DOHH2 (cell line): ENCODE results near the gene SPON1.

Source experiments
- H3F3A ChIP-seq: fragments of 200-600 bp; sonication (generic), shearing (Covaris generic); 2 replicates; pipeline ENCODE4 v1.6.0; 2016; ENCODE audit warnings: antibody characterized with exemption, mild to moderate bottlenecking; ENCODE audit not compliant: control insufficient read depth, insufficient read depth
- H3K27ac ChIP-seq: fragments of 200-600 bp; sonication (generic); 2 replicates; pipeline ENCODE4 v1.5.1; 2014; ENCODE audit warnings: low read depth, mild to moderate bottlenecking, low read length, moderate library complexity
- H3K27me3 ChIP-seq: fragments of 200-600 bp; sonication (generic); 2 replicates; pipeline ENCODE4 v1.6.1; 2014; ENCODE audit warnings: mild to moderate bottlenecking, low read length, mixed read lengths; ENCODE audit not compliant: control insufficient read depth
- H3K36me3 ChIP-seq: fragments of 200-600 bp; sonication (generic); 2 replicates; pipeline ENCODE4 v1.6.1; 2014; ENCODE audit warnings: mild to moderate bottlenecking, low read length, moderate library complexity, mixed read lengths; ENCODE audit not compliant: control insufficient read depth
- H3K4me1 ChIP-seq: fragments of 200-600 bp; sonication (generic); 2 replicates; pipeline ENCODE4 v1.6.1; 2014; ENCODE audit warnings: mild to moderate bottlenecking, low read length, mixed read lengths; ENCODE audit not compliant: control insufficient read depth
- H3K4me2 ChIP-seq: fragments of 200-600 bp; sonication (generic); 2 replicates; pipeline ENCODE4 v1.6.0; 2014; ENCODE audit warnings: mild to moderate bottlenecking, low read length, moderate library complexity
- H3K4me3 ChIP-seq: fragments of 200-600 bp; sonication (generic); 2 replicates; pipeline ENCODE4 v1.5.1; 2014; ENCODE audit warnings: mild to moderate bottlenecking, low read length, mixed read lengths
- H3K79me2 ChIP-seq: fragments of 200-600 bp; sonication (generic); 2 replicates; pipeline ENCODE4 v1.6.1; 2014; ENCODE audit warnings: mild to moderate bottlenecking, low read length, mixed read lengths; ENCODE audit not compliant: control insufficient read depth
- H3K9me2 ChIP-seq: fragments of 200-600 bp; sonication (generic); replicated peaks from 2 replicates; pipeline ENCODE4 v1.6.1; 2014; ENCODE audit warnings: mild to moderate bottlenecking, low read length, mixed read lengths; ENCODE audit not compliant: control insufficient read depth
- H3K9me3 ChIP-seq: fragments of 200-600 bp; sonication (generic); 2 replicates; pipeline ENCODE4 v1.6.1; 2014; ENCODE audit warnings: antibody characterized with exemption, low read length, mixed read lengths; ENCODE audit not compliant: control insufficient read depth, insufficient read depth
- H4K20me1 ChIP-seq: fragments of 200-600 bp; sonication (generic); 2 replicates; pipeline ENCODE4 v1.6.0; 2014; ENCODE audit warnings: low read depth, mild to moderate bottlenecking, antibody characterized with exemption, low read length, moderate library complexity; ENCODE audit not compliant: control insufficient read depth, insufficient read depth
- EZH2phosphoT487 ChIP-seq: fragments of 200-600 bp; sonication (generic); IDR thresholded peaks from 2 replicates; pipeline ENCODE4 v1.6.1; 2017; ENCODE audit warnings: borderline replicate concordance, mild to moderate bottlenecking, antibody characterized with exemption, low read length, moderate library complexity, mixed read lengths
- TF ChIP-seq, protein P1 (sequence below): fragments of 200-600 bp; sonication (generic); IDR thresholded peaks from one replicate; pipeline ENCODE4 v1.5.1; 2014; ENCODE audit warnings: antibody characterized with exemption, mild to moderate bottlenecking, low read depth, low read length; ENCODE audit not compliant: poor library complexity, severe bottlenecking

Gene SPON1

DNA sequence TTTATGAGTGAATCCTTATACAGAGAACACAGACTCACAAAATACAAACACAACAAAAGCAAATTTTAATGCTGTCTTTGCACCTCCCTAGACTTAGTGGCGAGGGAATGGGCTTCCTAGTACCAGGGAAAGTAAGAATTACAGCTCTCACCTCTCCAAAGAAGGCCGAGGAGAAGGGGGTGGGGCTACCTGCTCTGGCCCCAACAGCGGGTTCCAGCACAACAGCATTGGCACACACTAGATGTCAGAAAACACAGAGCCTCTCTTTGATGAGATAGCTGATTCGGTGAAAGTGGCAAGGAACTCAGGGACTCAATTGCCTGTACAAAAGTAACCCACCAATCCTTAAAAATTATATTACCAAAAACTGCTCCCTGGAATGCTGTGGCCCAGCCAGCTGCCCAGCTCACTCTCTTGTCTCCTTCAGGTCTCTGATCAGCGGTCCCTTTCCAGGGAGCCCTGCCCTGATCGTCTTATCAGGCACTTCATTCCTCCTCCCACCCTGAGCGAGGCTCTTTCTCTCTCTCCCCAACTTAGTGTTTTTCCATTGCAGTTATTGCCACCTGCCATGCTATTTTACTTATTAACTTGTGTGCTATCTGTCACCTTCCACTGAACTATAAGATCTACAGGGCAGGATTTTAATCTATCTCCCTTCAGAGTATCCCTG is 30.7 kb downstream of the SPON1 start:
- no peaks in the 10 kb centered on the region for H4K20me1 ChIP-seq
- no peaks in the 10 kb centered on the region for H3K9me2 ChIP-seq
- no peak overlapping the region for H3K4me3 ChIP-seq
- no peaks in the 10 kb centered on the region for H3K9me3 ChIP-seq
- no peaks in the 10 kb centered on the region for H3K79me2 ChIP-seq
- no peaks in the 10 kb centered on the region for H3K36me3 ChIP-seq
- no peak overlapping the region for H3K4me2 ChIP-seq
- H3K27me3 ChIP-seq, result peaks cover 9% of the 10 kb centered on the region
- no peaks in the 10 kb centered on the region for H3F3A ChIP-seq
- no peaks in the 10 kb centered on the region for H3K4me1 ChIP-seq
- no peak overlapping the region for H3K27ac ChIP-seq
- TF ChIP-seq EZH2phosphoT487, result no peak
- TF ChIP-seq, protein P1, sequence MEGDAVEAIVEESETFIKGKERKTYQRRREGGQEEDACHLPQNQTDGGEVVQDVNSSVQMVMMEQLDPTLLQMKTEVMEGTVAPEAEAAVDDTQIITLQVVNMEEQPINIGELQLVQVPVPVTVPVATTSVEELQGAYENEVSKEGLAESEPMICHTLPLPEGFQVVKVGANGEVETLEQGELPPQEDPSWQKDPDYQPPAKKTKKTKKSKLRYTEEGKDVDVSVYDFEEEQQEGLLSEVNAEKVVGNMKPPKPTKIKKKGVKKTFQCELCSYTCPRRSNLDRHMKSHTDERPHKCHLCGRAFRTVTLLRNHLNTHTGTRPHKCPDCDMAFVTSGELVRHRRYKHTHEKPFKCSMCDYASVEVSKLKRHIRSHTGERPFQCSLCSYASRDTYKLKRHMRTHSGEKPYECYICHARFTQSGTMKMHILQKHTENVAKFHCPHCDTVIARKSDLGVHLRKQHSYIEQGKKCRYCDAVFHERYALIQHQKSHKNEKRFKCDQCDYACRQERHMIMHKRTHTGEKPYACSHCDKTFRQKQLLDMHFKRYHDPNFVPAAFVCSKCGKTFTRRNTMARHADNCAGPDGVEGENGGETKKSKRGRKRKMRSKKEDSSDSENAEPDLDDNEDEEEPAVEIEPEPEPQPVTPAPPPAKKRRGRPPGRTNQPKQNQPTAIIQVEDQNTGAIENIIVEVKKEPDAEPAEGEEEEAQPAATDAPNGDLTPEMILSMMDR, result no peak

DNA sequence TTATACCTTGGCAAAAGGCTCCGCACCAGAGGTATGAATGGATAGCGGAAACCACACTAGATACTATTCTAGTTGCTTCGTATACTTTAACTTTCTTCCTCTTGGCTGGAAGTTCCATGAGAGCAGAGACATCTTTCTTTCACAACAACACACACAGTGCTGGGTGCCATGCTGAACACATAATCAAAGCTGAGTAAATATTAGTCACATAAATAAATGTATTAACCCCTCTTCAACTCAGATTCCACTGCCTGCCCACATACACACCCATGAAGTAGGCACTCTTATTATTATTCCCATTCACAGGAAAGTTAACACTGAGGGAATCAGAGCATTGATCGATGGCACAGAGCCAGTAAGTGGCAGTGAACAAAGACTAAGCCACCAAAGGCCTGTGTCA is 35.4 kb downstream of the SPON1 start:
- no peaks in the 10 kb centered on the region for H3K79me2 ChIP-seq
- H3K4me2 ChIP-seq, result no peak overlapping the region
- H3F3A ChIP-seq, result no peaks in the 10 kb centered on the region
- H3K4me3 ChIP-seq, result no peak overlapping the region
- peaks cover 11% of the 10 kb centered on the region for H3K27me3 ChIP-seq
- no peaks in the 10 kb centered on the region for H3K9me2 ChIP-seq
- no peaks in the 10 kb centered on the region for H3K4me1 ChIP-seq
- H4K20me1 ChIP-seq, result no peaks in the 10 kb centered on the region
- no peaks in the 10 kb centered on the region for H3K36me3 ChIP-seq
- H3K9me3 ChIP-seq, result no peaks in the 10 kb centered on the region
- TF ChIP-seq EZH2phosphoT487, result no peak
- TF ChIP-seq, protein P1, result no peak
- no peak overlapping the region for H3K27ac ChIP-seq

- H3K79me2 ChIP-seq, result no peaks in the 10 kb centered on the region
Measured at GRCh38 chr11:13999704-14000103, 37.2 kb downstream of the SPON1 start.

GRCh38 chr11:14001597-14001996 is 39.1 kb downstream of the SPON1 start:
- no peaks in the 10 kb centered on the region for H3F3A ChIP-seq
- H3K4me3 ChIP-seq, result no peak overlapping the region
- no peaks in the 10 kb centered on the region for H3K79me2 ChIP-seq
- H3K4me1 ChIP-seq, result no peaks in the 10 kb centered on the region
- H3K9me3 ChIP-seq, result no peaks in the 10 kb centered on the region
- no peak overlapping the region for H3K27ac ChIP-seq
- H4K20me1 ChIP-seq, result no peaks in the 10 kb centered on the region
- no peak overlapping the region for H3K4me2 ChIP-seq
- H3K36me3 ChIP-seq, result no peaks in the 10 kb centered on the region
- H3K27me3 ChIP-seq, result peaks cover 10% of the 10 kb centered on the region
- TF ChIP-seq, protein P1, result no peak
- TF ChIP-seq EZH2phosphoT487, result no peak
- no peaks in the 10 kb centered on the region for H3K9me2 ChIP-seq

More at GRCh38 chr11:13999704-14000103, 37.2 kb downstream of the SPON1 start:
- no peak for TF ChIP-seq EZH2phosphoT487
- no peaks in the 10 kb centered on the region for H3F3A ChIP-seq
- no peaks in the 10 kb centered on the region for H3K36me3 ChIP-seq
- no peak overlapping the region for H3K27ac ChIP-seq
- H3K27me3 ChIP-seq, result peaks cover 8% of the 10 kb centered on the region; the same call in 1 of the 2 replicates
- no peak overlapping the region for H3K4me3 ChIP-seq
- no peaks in the 10 kb centered on the region for H4K20me1 ChIP-seq
- no peaks in the 10 kb centered on the region for H3K9me3 ChIP-seq
- no peaks in the 10 kb centered on the region for H3K4me1 ChIP-seq
- no peak overlapping the region for H3K4me2 ChIP-seq
- H3K9me2 ChIP-seq, result no peaks in the 10 kb centered on the region
